IMR-90 (cell line): Measurements from ENCODE around the gene ADAMTS14.

Experiments used
- CHD1 ChIP-seq: IDR thresholded peaks from 2 replicates; pipeline ENCODE4 v1.6.1; 2012; ENCODE audit warnings: low read depth, low read length, improper control_type of control experiment
- CTCF ChIP-seq: conservative IDR thresholded peaks from 2 replicates; pipeline ENCODE4 v1.5.1; 2012; ENCODE audit warnings: mild to moderate bottlenecking, low read depth, low read length, improper control_type of control experiment
- MXI1 ChIP-seq: IDR thresholded peaks from 2 replicates; pipeline ENCODE4 v1.6.1; 2012; ENCODE audit warnings: low read depth, mild to moderate bottlenecking, low read length, moderate library complexity, borderline replicate concordance
- POLR2A ChIP-seq: IDR thresholded peaks from 2 replicates; pipeline ENCODE4 v1.6.1; 2012; ENCODE audit warnings: mild to moderate bottlenecking, low read depth, low read length
- RCOR1 ChIP-seq: IDR thresholded peaks from 2 replicates; pipeline ENCODE4 v1.6.1; 2012; ENCODE audit warnings: mild to moderate bottlenecking, low read length, improper control_type of control experiment; ENCODE audit not compliant: insufficient replicate concordance
- RFX5 ChIP-seq: IDR thresholded peaks from 2 replicates; pipeline ENCODE4 v1.8.0; 2012; ENCODE audit warnings: low read depth, mild to moderate bottlenecking, low read length, moderate library complexity
- TF ChIP-seq, protein P1 (sequence below): fragments of 150-350 bp; IDR thresholded peaks from 2 replicates; pipeline ENCODE4 v1.6.1; 2017; ENCODE audit warnings: mild to moderate bottlenecking, antibody characterized with exemption, low read length, low read depth

DNA sequence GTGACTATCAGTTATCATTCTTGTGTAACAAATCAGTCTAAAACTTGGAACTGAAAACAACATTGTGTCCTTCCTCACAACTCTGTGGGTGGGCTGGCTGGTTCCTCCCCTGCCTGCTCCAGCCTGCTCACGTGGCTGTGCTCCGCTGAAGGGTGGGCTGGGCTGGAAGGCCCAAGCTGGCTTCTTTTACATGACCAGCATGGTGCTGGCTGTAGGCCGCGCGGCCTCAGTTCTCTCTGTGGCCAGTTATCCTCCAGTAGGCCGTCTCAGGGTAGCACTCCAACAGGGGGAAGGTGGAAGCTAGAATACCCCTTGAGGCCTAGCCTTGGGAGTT is 11.3 kb downstream of the ADAMTS14 start:
- TF ChIP-seq, protein P1, sequence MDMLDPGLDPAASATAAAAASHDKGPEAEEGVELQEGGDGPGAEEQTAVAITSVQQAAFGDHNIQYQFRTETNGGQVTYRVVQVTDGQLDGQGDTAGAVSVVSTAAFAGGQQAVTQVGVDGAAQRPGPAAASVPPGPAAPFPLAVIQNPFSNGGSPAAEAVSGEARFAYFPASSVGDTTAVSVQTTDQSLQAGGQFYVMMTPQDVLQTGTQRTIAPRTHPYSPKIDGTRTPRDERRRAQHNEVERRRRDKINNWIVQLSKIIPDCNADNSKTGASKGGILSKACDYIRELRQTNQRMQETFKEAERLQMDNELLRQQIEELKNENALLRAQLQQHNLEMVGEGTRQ, result no peak
- TF ChIP-seq RFX5 (no peak), POLR2A (no peak), CTCF (no peak), MXI1 (no peak), RCOR1 (no peak), CHD1 (no peak)
